ENCODE measurements around the gene BRI3. TPM values are rescaled to one million over a fixed set of nuclear protein-coding genes. Genes with fewer than 3 reads are reported as not detected.
A peak's percentile ranks its signal among the peaks of the same experiment; 100 is the strongest.

BRI3 gene
- polyA plus RNA-seq, 6 donors from 2014 or later: 12.1 to 21.6 (median 17.2) TPM

DNA sequence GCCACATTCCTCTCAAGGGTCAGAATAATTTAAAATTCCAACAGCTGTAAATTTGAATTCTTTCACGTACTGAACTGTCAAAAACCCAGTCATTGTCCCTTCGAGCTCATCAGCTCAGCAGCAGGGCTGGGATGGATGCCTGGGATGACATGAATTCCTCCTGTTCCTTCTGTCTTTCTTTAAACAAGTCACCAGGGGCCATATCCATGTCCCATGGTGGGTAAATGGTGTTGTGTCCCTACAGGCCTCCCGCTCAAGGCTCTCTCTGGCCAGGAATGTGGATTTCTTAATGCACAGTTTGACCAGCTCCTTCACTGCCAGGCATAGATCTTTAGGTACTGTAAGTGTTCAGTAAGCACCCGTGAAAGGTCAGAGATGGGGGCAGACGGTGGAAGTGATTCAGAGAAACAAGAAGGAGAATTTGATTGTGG is 15.6 kb upstream of the BRI3 start:
- Mint-ChIP-seq H3K27me3 (no peaks in the 10 kb centered on the region), H3K4me1 (peaks cover 0 to 5% (median 3%) of the 10 kb centered on the region in 3 donors), H3K27ac (peak overlapping the region in 2 of 6 donors; percentile 82 to 94)

DNA sequence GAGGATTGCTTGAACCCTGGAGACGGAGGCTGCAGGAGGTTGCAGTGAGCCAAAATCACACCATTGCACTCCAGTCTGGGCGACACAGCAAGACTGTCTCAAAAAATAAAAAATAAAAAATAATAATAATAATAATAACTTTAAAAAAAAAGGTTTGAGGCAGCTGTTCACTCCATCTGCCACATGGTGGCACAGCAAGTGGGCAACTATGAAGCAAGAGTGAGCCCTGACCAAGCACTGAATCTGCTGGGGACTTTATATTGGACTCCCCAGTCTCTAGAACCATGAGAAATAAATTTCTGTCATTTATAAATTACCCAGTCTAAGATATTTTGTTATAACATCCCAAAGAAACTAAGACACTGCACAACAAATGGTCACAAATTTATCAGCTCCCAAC is 14.6 kb upstream of the BRI3 start:
- H3K9me3 Mint-ChIP-seq: peaks cover 0 to 2% (median 0%) of the 10 kb centered on the region in 7 donors
- peaks cover 0 to 5% (median 3%) of the 10 kb centered on the region in 3 donors for H3K4me1 Mint-ChIP-seq
- no peak for DNase-seq
- no peaks in the 10 kb centered on the region for H3K27me3 Mint-ChIP-seq
- H3K36me3 Mint-ChIP-seq: peaks cover 0 to 4% of the 10 kb centered on the region in 2 donors
- no peak overlapping the region for H3K4me3 Mint-ChIP-seq
- no peak overlapping the region for H3K27ac Mint-ChIP-seq
- ATAC-seq (ENCODE audit: low read depth in 2 of 2): peak in 1 of 2 donors; percentile 28

More for the DNA sequence above, 15.6 kb upstream of the BRI3 start:
- peaks cover 0 to 4% of the 10 kb centered on the region in 2 donors for H3K36me3 Mint-ChIP-seq
- H3K9me3 Mint-ChIP-seq: peaks cover 0 to 7% (median 1%) of the 10 kb centered on the region in 7 donors
- DNase-seq (no peak), ATAC-seq (ENCODE audit: low read depth in 2 of 2) (no peak)
- no peak overlapping the region for H3K4me3 Mint-ChIP-seq

DNA sequence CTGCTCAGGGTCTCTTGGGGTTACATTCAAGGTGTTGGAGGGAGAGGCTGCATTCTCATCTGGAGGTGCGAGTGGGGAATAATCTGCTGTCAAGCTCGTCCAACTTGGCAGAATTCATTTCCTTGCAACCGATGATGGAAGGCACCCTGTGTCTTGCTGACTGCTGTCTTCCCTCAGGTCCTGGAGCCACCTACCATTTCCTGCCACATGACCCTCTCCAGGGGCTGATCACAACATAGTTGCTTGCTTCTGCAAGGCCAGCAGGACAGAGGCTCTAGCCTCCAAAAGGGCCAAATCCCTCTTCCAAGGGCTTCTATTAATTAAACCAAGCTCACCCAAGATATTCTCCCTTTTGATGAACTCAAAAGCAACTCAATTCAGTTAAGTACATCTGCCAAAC is 14.2 kb upstream of the BRI3 start:
- Mint-ChIP-seq H3K9me3 (no peaks in the 10 kb centered on the region), H3K4me1 (peaks cover 0 to 5% (median 3%) of the 10 kb centered on the region in 3 donors), H3K36me3 (peaks cover 0 to 4% of the 10 kb centered on the region in 2 donors), H3K27me3 (no peaks in the 10 kb centered on the region), H3K4me3 (no peak overlapping the region), H3K27ac (peak overlapping the region in 3 of 6 donors; percentile 3 to 69 (median 67))
- no peak for DNase-seq
- ATAC-seq (ENCODE audit: low read depth in 2 of 2): no peak

DNA sequence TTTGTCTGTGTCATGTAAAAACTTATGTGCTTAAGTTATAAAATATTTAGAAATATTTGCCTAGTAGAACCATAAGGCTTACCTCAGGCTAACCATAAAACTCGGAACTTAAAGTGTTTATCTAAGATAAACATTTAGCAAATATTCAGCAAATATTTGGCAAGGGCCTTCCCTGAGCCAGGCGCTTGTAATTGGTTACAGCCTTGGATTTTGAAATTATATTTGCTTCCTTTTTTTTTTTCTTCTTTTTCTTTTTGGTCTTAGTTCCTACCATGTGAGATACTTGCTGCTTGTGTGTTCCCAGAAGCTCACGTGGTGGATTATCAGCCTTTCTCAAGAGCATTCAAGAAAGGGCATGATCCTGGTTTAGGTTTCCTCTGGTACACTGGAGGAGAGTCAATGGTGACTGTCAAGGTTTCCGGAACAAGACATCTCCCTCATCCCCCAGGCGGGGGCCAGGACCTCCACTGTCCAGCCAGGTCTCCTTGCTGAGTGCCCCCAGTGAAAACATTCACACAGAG is 5.2 kb upstream of the BRI3 start:
- H3K27ac Mint-ChIP-seq: no peak overlapping the region
- no peaks in the 10 kb centered on the region for H3K9me3 Mint-ChIP-seq
- DNase-seq (no peak), ATAC-seq (ENCODE audit: low read depth in 2 of 2) (no peak)
- peaks cover 5 to 15% (median 8%) of the 10 kb centered on the region in 3 donors for H3K4me1 Mint-ChIP-seq
- no peaks in the 10 kb centered on the region for H3K27me3 Mint-ChIP-seq
- H3K4me3 Mint-ChIP-seq: no peak overlapping the region
- no peaks in the 10 kb centered on the region for H3K36me3 Mint-ChIP-seq

DNA sequence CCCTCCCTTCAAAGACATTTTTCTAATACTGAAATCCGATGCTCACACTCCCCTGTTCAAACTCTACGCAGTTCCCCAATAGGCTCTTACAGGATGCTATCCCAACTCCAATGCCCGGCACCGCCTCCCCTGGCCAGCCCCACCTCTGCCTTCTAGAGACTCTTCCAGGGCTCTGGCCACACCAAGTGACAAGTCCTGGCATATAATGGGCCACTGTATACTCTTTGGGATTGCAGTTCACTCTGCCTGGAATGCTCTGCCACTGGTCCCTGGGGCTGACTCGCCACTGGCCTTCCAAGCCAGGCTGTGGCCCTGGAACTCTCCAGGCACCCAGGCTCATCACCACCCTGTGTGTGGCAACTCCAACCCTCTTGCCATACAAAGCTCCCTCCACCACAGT is 3.1 kb upstream of the BRI3 start:
- Mint-ChIP-seq H3K27ac (no peak overlapping the region), H3K9me3 (no peaks in the 10 kb centered on the region), H3K36me3 (no peaks in the 10 kb centered on the region), H3K4me1 (peaks cover 19 to 28% (median 23%) of the 10 kb centered on the region in 3 donors), H3K4me3 (peak overlapping the region in 1 of 8 donors; percentile 61), H3K27me3 (no peaks in the 10 kb centered on the region)
- ATAC-seq (ENCODE audit: low read depth in 2 of 2) (no peak), DNase-seq (no peak)

DNA sequence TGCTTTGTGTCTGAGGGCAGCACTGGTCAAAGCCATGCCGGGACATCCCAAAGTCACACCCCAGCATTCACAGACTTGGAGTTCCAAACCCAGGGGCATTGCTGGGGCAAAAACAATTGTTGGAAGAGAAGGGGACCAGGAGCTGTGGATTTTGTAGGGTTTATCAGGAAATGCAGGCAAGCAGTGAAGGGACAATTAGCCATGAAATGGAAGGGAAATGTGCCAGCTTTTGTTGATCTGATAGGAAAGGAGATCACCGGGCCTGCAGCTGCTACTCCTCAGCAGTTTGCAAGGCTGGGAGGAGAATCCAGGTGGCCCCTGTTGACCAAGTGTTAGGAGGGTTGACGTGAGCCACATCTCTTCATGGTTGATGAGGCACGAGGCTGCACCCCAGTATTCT is 2.5 kb upstream of the BRI3 start:
- Mint-ChIP-seq H3K4me3 (peak overlapping the region in 4 of 8 donors; percentile 40 to 61 (median 49)), H3K27me3 (no peaks in the 10 kb centered on the region), H3K27ac (no peak overlapping the region), H3K4me1 (peaks cover 20 to 28% (median 20%) of the 10 kb centered on the region in 3 donors), H3K36me3 (no peaks in the 10 kb centered on the region), H3K9me3 (no peaks in the 10 kb centered on the region)
- ATAC-seq (ENCODE audit: low read depth in 2 of 2): no peak
- DNase-seq: no peak

DNA sequence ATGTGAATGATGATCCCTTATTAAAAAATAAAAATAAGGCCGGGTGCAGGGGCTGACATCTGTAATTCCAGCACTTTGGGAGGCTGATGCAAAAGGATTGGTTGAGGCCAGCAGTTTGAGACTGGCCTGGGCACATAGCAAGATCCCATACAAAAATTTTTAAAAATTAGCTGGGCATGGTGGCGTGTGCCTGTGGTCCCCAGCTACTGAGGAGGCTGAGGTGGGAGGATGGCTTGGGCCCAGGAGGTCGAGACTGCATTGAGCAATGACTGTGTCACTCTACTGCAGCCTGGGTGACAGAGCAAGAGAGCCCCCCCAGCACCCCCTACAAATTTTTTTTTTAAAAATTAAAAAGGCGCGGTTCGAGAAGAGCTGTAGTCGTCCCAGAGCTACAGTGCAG is 1.2 kb upstream of the BRI3 start:
- no peak for DNase-seq
- H3K27me3 Mint-ChIP-seq: no peaks in the 10 kb centered on the region
- H3K9me3 Mint-ChIP-seq: no peaks in the 10 kb centered on the region
- H3K27ac Mint-ChIP-seq: peak overlapping the region; percentile 89 to 97 (median 95)
- peaks cover 31 to 39% (median 31%) of the 10 kb centered on the region in 3 donors for H3K4me1 Mint-ChIP-seq
- peak overlapping the region; percentile 83 to 94 (median 92) for H3K4me3 Mint-ChIP-seq
- ATAC-seq (ENCODE audit: low read depth in 2 of 2): no peak
- H3K36me3 Mint-ChIP-seq: no peaks in the 10 kb centered on the region

DNA sequence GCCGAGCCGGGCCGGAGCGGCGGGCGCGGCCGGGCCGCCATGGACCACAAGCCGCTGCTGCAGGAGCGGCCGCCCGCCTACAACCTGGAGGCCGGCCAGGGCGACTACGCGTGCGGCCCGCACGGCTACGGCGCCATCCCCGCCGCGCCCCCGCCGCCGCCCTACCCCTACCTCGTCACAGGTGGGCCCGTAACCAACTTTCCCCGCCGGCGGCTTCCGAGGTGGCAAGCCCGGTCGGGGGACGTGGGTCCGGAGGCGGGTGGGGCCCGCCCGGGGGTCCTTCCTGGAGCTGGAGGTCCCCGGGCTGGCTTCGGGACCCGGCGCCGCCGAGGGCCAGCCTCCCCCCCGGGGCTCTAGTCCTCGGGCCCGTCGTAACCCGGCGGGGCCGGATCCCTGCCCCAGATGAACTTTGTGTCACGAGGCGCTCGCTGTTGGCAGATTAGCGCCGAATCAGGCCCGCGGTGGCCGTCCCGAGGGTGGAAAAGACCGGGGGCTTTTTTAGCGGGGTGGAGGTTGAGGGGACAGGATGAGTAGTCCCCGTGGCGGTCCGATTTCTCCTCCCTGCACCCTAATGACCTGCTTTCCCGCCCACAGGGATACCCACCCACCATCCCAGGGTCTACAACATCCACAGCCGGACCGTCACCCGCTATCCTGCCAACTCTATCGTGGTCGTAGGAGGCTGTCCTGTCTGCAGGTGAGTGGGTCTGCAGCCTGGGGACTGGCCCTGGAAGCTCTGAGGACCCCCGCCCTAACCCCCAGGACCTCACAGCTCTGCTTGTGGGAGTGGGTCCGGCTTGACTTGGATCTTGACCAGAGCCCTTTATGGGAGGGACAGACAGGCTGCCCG is 496 bp downstream of the BRI3 start:
- peak overlapping the region; percentile 59 to 94 (median 86) for H3K27ac Mint-ChIP-seq
- H3K9me3 Mint-ChIP-seq: no peaks in the 10 kb centered on the region
- no peak for DNase-seq
- no peaks in the 10 kb centered on the region for H3K27me3 Mint-ChIP-seq
- H3K4me3 Mint-ChIP-seq: peak overlapping the region; percentile 79 to 93 (median 89)
- peak; percentile 34 to 36 for ATAC-seq (ENCODE audit: low read depth in 2 of 2)
- no peaks in the 10 kb centered on the region for H3K36me3 Mint-ChIP-seq
- H3K4me1 Mint-ChIP-seq: peaks cover 31 to 40% (median 32%) of the 10 kb centered on the region in 3 donors

DNA sequence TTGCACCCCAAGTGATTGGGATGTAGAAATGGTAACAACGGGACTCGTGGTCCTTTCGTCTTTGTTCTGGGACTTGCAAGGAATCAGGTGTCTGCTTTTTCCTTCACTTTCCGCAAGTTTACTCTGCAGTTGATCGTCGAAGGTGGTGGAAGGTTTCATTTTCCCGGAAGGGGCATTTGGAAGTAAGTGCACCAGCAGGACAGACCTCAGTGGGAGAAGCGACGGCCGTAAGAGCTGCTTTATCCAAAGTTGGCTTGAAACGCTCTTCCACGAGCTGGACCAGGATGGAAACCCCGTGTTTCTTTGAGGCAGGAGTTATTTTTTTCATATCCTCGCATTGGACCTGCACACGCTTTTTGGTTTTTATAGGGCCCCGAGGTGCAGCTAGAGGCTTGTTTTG is 1.2 kb downstream of the BRI3 start:
- DNase-seq (no peak), ATAC-seq (ENCODE audit: low read depth in 2 of 2) (no peak)
- Mint-ChIP-seq H3K4me3 (peak overlapping the region; percentile 79 to 93 (median 89)), H3K27me3 (no peaks in the 10 kb centered on the region), H3K27ac (peak overlapping the region; percentile 84 to 94 (median 89)), H3K4me1 (peaks cover 31 to 42% (median 39%) of the 10 kb centered on the region in 3 donors), H3K36me3 (no peaks in the 10 kb centered on the region), H3K9me3 (no peaks in the 10 kb centered on the region)

DNA sequence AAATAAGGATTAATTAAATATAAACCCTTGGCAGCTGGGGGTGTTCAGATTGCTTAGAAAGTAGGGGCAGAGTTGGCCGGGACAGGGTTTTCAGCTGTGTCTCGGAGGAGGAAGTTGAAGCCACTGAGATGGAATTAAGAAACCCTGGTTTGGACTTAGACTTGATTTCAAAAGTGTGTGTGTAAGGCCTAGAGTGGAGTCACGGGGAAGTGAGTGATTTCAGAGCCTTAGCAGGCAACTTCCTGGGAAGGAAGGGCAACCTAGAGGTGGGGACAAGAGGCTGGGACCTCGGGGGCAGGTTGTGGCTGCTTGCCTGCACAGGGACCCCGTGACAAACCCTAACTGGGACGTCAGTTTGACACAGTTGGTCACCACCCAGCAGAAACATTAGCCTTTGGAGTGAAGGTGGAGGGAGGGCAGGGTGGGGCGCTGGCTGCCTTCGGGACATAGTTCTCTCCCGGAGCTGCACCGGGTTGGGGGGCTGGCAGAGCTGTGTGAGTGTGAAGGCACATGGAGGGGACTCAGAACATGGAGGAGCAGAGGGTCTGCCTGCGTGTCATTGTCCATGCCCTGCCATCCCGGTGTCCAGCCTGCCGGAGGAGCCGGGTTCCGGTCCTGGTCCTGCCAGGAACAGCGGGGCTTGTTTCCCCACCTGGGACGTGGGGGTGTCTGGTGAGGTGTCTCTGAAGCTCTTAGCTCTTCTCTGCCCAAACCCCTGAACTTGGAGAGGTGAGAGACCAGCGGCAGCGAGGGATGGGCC is 1.8 kb downstream of the BRI3 start:
- DNase-seq: no peak
- peaks cover 31 to 43% (median 40%) of the 10 kb centered on the region in 3 donors for H3K4me1 Mint-ChIP-seq
- H3K27me3 Mint-ChIP-seq: no peaks in the 10 kb centered on the region
- no peak for ATAC-seq (ENCODE audit: low read depth in 2 of 2)
- no peaks in the 10 kb centered on the region for H3K36me3 Mint-ChIP-seq
- H3K27ac Mint-ChIP-seq: peak overlapping the region in 5 of 6 donors; percentile 73 to 94 (median 90)
- no peaks in the 10 kb centered on the region for H3K9me3 Mint-ChIP-seq
- peak overlapping the region; percentile 79 to 93 (median 89) for H3K4me3 Mint-ChIP-seq

DNA sequence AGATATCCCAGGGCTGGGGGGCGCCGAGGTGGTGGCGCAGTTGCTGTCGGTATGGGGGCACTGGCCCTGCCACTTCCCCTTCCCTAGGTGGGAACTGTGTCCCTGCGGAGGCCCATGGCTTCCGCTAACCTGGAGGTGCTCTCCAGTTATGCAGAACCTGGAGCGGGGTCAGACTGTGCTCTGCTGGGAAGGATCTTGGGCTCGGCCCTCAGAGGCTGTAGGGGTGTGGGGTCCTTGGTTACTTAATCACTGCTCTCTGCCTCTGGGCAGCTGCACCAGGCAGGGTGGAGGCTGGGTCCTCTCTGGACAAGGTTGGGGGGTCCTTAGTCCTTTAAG is 2.4 kb downstream of the BRI3 start:
- H3K36me3 Mint-ChIP-seq: no peaks in the 10 kb centered on the region
- peak overlapping the region in 6 of 8 donors; percentile 17 to 83 (median 40) for H3K4me3 Mint-ChIP-seq
- H3K9me3 Mint-ChIP-seq: no peaks in the 10 kb centered on the region
- H3K4me1 Mint-ChIP-seq: peaks cover 29 to 47% (median 40%) of the 10 kb centered on the region in 3 donors
- no peak overlapping the region for H3K27ac Mint-ChIP-seq
- H3K27me3 Mint-ChIP-seq: no peaks in the 10 kb centered on the region
- ATAC-seq (ENCODE audit: low read depth in 2 of 2): no peak
- no peak for DNase-seq

DNA sequence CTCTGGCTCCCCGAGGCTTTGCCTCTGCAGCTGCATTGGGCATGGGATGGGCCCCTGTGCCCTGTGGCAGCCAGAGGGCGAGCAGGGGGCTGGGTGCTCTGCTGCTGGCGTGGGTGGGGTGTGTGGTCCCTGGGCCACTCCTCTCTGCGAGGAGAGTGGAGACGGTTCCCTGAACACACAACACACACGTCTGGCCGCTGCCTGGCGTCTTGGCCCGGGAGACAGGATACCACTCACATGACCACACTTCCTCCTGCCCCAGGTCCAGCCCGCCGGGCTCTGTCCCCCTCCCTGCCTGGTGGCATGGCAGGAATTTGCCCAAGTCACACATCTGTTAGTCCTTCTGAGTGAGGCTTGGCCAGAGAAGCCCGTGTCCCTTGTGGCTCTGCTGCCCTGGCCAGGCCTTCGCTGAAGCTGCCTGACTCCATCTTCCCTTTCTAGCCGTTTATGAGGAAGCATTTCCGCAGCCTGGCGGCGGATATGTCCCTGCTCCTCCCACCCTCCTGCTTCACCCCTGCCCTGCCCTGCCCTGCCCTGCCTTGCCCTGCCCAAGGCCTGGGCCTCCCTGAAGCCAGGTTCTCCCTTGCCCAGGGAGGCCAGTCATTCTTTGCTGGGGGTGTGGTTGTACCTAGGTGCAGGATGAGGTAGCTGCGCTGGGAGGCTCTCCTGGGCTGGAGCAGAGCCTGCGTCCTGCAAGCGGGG is 3.0 kb downstream of the BRI3 start:
- ATAC-seq (ENCODE audit: low read depth in 2 of 2) (no peak), DNase-seq (no peak)
- H3K9me3 Mint-ChIP-seq: no peaks in the 10 kb centered on the region
- no peaks in the 10 kb centered on the region for H3K36me3 Mint-ChIP-seq
- peak overlapping the region in 4 of 6 donors; percentile 52 to 80 (median 66) for H3K27ac Mint-ChIP-seq
- peaks cover 27 to 47% (median 40%) of the 10 kb centered on the region in 3 donors for H3K4me1 Mint-ChIP-seq
- H3K27me3 Mint-ChIP-seq: no peaks in the 10 kb centered on the region
- H3K4me3 Mint-ChIP-seq: peak overlapping the region; percentile 17 to 88 (median 58)

All from naive B cell (primary cell).